ENCODE data around the gene FBXW11.

DNA sequence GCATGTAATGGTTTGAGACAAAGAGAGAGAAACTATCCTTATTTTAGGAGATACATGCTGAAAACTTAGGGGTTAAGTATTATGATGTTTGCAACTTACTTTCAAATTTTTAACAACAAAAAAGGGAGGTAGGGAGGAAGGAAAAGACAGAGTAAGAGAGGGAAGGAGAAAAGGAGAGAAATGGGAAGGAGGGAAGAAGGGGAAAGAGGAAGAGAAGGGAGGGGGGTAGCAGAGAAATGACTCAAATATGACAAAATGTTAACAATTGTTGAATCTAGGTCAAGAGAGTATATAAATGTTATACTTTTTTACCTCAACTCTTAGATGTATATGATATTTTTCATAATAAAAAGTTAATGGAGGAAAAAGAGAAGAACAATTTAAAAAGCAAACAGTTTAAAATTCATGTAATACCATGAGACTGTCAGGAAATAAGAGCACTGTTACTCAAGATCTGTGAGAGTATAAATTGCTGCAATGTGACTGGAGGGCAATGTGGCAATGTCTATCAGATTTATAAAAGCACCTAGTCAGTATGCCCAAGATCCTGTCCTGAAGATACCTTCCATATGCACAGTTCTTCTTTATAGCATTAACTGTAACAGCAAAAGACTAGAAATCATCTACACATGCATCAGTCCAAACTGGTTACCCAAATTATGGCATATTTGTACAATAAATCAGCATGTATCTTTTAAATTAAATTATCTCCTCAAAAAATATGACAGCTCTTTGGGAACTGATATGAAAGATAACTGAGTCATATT lies 16.3 kb downstream of the FBXW11 start:
- no peak for TF ChIP-seq TAF1 (IDR thresholded peaks at IDR 0.05; ENCODE audit: borderline replicate concordance, low read depth, low read length)
- no peak for TF ChIP-seq POLR2A (IDR thresholded peaks at IDR 0.05; ENCODE audit: low read depth, low read length)
- no peak for TF ChIP-seq POLR2AphosphoS5 (IDR thresholded peaks at IDR 0.05; ENCODE audit: low read depth, low read length)

Measured in GM12892 (cell line).